ENCODE measurements around the gene SLC35E2B. TPM values are rescaled to one million over a fixed set of nuclear protein-coding genes. Genes with fewer than 3 reads are reported as not detected.

SLC35E2B gene
- total RNA-seq, 1 experiment from 2014 or later, result 26.4 TPM

DNA sequence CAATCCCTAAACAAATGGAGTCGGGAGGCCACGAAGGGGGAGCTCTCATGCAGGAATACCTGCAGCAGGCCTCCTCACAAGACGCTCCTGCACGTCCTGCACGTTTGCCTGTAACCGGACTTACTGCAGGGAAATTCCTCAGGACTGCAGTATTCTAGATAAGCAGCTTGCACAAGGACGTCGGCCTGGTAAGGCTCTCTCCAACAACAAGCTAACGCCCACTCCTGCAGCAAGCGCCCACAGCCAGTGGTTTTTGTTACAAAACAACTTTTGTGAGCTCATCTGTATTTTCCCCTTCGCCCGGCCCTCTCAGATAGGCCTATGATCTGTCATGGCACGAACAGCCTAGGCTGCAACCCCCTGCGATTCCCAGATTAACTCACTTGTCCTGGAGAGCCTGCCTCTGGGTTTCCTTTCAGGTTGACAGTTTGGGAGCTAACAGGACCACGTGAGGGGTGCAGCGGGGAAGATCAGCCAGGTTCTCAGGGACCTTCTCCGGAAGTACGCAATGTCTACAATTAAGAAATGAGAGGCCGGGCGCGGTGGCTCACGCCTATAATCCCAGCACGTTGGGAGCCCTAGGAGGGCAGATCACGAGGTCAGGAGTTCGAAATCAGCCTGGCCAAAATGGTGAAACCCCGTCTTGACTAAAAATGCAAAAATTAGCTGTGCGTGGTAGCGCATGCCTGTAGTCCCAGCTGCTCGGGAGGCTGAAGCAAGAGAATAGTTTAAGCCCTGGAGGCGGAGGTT lies 78.2 kb downstream of the SLC35E2B start:
- no TSS peak for BruUV-seq (replicated peaks)
- ChIA-PET POLR2A (interaction anchor here (0.7 to 1.1 kb wide), 2 partner anchors 195 to 239 kb away, joined by 5 to 6 read pairs; partner anchors contain the start of gene AURKAIP1), CTCF (no interaction called here)
- Mint-ChIP-seq H3K36me3 (ENCODE audit: insufficient read depth, unreplicated experiment) (peaks cover 28% of the 10 kb centered on the region), H3K4me1 (ENCODE audit: low read depth, unreplicated experiment) (peaks cover 7% of the 10 kb centered on the region), H3K4me3 (ENCODE audit: unreplicated experiment) (peak overlapping the region; percentile 89), H3K27me3 (ENCODE audit: insufficient read depth, unreplicated experiment) (no peaks in the 10 kb centered on the region), H3K27ac (ENCODE audit: unreplicated experiment) (peak overlapping the region; percentile 97), H3K9me3 (ENCODE audit: unreplicated experiment) (no peaks in the 10 kb centered on the region)
- intact Hi-C loops (cut with micrococcal nuclease; ENCODE audit: unreplicated experiment), result no loop called here
- DNase-seq, result peak in 1 of 2 experiments; percentile 30
- 0 out of 2 replicates have a peak, but pooled peaks cover 9% of the 10 kb centered on the region for H3K4me1 ChIP-seq
- TF ChIP-seq, protein P1, sequence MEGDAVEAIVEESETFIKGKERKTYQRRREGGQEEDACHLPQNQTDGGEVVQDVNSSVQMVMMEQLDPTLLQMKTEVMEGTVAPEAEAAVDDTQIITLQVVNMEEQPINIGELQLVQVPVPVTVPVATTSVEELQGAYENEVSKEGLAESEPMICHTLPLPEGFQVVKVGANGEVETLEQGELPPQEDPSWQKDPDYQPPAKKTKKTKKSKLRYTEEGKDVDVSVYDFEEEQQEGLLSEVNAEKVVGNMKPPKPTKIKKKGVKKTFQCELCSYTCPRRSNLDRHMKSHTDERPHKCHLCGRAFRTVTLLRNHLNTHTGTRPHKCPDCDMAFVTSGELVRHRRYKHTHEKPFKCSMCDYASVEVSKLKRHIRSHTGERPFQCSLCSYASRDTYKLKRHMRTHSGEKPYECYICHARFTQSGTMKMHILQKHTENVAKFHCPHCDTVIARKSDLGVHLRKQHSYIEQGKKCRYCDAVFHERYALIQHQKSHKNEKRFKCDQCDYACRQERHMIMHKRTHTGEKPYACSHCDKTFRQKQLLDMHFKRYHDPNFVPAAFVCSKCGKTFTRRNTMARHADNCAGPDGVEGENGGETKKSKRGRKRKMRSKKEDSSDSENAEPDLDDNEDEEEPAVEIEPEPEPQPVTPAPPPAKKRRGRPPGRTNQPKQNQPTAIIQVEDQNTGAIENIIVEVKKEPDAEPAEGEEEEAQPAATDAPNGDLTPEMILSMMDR (IDR thresholded peaks at IDR 0.05; ENCODE audit: insufficient read depth in 1 of 2, low read depth in 1 of 2, low read length in 1 of 2, severe bottlenecking in 1 of 2, unreplicated experiment in 1 of 2), result no peak
- no peaks in the 10 kb centered on the region for H3K27me3 ChIP-seq (replicated peaks; ENCODE audit: control insufficient read depth, insufficient read depth, low read length)
- H3K9me3 ChIP-seq, result no peaks in the 10 kb centered on the region
- peak overlapping the region; percentile 70 for H3K4me3 ChIP-seq (ENCODE audit: low read depth, low read length)
- no peaks in the 10 kb centered on the region for H3K36me3 ChIP-seq (ENCODE audit: control insufficient read depth, insufficient read depth, low read length)

DNA sequence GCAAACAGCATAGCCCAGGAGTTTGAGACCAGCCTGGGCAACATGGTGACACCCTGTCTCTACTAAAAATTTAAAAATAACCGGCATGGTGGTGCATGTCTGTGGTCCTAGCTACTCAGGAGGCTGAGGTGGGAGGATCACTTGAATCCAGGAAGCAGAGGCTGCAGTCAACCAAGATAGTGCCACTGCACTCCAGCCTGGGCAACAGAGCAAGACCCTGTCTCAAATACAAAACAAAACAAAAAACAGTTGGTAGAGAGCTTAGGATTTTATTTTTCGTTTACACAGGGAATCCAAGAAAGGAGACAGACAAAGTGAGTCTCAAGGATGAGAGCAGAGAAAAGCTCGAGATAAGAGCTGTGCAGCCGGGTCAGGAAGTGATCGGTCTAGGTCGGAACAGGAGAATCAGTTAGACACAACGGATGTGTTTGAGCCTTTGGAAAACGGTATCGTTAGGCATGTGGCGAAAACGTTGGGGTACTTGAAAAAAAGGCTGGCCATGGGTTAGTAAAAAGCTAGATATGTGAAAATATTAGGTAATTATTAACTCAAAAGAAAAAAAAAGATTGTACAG lies 79.0 kb downstream of the SLC35E2B start:
- Mint-ChIP-seq H3K9me3 (ENCODE audit: unreplicated experiment) (no peaks in the 10 kb centered on the region), H3K4me3 (ENCODE audit: unreplicated experiment) (peak overlapping the region; percentile 89), H3K36me3 (ENCODE audit: insufficient read depth, unreplicated experiment) (peaks cover 23% of the 10 kb centered on the region), H3K4me1 (ENCODE audit: low read depth, unreplicated experiment) (peaks cover 7% of the 10 kb centered on the region), H3K27me3 (ENCODE audit: insufficient read depth, unreplicated experiment) (no peaks in the 10 kb centered on the region), H3K27ac (ENCODE audit: unreplicated experiment) (peak overlapping the region; percentile 97)
- CTCF ChIA-PET, result no interaction called here
- H3K36me3 ChIP-seq (ENCODE audit: control insufficient read depth, insufficient read depth, low read length), result no peaks in the 10 kb centered on the region
- no peaks in the 10 kb centered on the region for H3K27me3 ChIP-seq (replicated peaks; ENCODE audit: control insufficient read depth, insufficient read depth, low read length)
- H3K4me3 ChIP-seq (ENCODE audit: low read depth, low read length), result peak overlapping the region; percentile 70
- H3K4me1 ChIP-seq, result 0 out of 2 replicates have a peak, but pooled peaks cover 9% of the 10 kb centered on the region
- no peaks in the 10 kb centered on the region for H3K9me3 ChIP-seq
- intact Hi-C loops (cut with micrococcal nuclease; ENCODE audit: unreplicated experiment), result no loop called here
- no TSS peak for BruUV-seq (replicated peaks)
- DNase-seq, result no peak
- TF ChIP-seq, protein P1 (IDR thresholded peaks at IDR 0.05; ENCODE audit: insufficient read depth in 1 of 2, low read depth in 1 of 2, low read length in 1 of 2, severe bottlenecking in 1 of 2, unreplicated experiment in 1 of 2), result no peak
- POLR2A ChIA-PET, result interaction anchor here (0.7 kb wide), 1 partner anchor 195 kb away, joined by 5 read pairs; no protein-coding TSS in a partner anchor

DNA sequence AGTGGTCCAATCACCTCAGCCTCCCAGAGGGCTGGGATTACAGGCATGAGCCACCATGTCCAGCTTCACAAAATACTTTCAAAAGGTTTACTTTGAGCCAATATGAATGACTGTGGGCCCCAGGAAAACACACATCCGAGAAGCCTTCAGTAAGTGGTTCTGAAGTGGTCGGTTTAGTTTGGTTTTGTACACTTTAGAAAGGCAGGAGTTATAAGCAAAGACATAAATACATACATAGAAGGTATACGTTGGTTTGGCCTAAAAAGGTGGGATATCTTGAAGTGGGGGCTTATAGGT lies 80.5 kb downstream of the SLC35E2B start:
- peaks cover 23% of the 10 kb centered on the region for H3K36me3 Mint-ChIP-seq (ENCODE audit: insufficient read depth, unreplicated experiment)
- H3K4me1 Mint-ChIP-seq (ENCODE audit: low read depth, unreplicated experiment), result peaks cover 7% of the 10 kb centered on the region
- POLR2A ChIA-PET, result no interaction called here
- Histone ChIP-seq H3K36me3 (ENCODE audit: control insufficient read depth, insufficient read depth, low read length) (no peaks in the 10 kb centered on the region), H3K9me3 (no peaks in the 10 kb centered on the region), H3K4me3 (ENCODE audit: low read depth, low read length) (no peak overlapping the region), H3K27me3 (replicated peaks; ENCODE audit: control insufficient read depth, insufficient read depth, low read length) (no peaks in the 10 kb centered on the region), H3K4me1 (0 out of 2 replicates have a peak, but pooled peaks cover 9% of the 10 kb centered on the region)
- CTCF ChIA-PET, result no interaction called here
- no peak for DNase-seq
- H3K27ac Mint-ChIP-seq (ENCODE audit: unreplicated experiment), result no peak overlapping the region
- TF ChIP-seq, protein P1 (IDR thresholded peaks at IDR 0.05; ENCODE audit: insufficient read depth in 1 of 2, low read depth in 1 of 2, low read length in 1 of 2, severe bottlenecking in 1 of 2, unreplicated experiment in 1 of 2), result no peak
- no peaks in the 10 kb centered on the region for H3K9me3 Mint-ChIP-seq (ENCODE audit: unreplicated experiment)
- no TSS peak for BruUV-seq (replicated peaks)
- intact Hi-C loops (cut with micrococcal nuclease; ENCODE audit: unreplicated experiment), result no loop called here
- H3K27me3 Mint-ChIP-seq (ENCODE audit: insufficient read depth, unreplicated experiment), result no peaks in the 10 kb centered on the region
- H3K4me3 Mint-ChIP-seq (ENCODE audit: unreplicated experiment), result no peak overlapping the region
